ENCODE measurements around the gene AQP6.

GRCh38 chr12:49929581-49929980 is 43.2 kb upstream of the AQP6 start:
- TF ChIP-seq, protein P1, sequence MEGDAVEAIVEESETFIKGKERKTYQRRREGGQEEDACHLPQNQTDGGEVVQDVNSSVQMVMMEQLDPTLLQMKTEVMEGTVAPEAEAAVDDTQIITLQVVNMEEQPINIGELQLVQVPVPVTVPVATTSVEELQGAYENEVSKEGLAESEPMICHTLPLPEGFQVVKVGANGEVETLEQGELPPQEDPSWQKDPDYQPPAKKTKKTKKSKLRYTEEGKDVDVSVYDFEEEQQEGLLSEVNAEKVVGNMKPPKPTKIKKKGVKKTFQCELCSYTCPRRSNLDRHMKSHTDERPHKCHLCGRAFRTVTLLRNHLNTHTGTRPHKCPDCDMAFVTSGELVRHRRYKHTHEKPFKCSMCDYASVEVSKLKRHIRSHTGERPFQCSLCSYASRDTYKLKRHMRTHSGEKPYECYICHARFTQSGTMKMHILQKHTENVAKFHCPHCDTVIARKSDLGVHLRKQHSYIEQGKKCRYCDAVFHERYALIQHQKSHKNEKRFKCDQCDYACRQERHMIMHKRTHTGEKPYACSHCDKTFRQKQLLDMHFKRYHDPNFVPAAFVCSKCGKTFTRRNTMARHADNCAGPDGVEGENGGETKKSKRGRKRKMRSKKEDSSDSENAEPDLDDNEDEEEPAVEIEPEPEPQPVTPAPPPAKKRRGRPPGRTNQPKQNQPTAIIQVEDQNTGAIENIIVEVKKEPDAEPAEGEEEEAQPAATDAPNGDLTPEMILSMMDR (conservative IDR thresholded peaks at IDR 0.05; ENCODE audit: low read length): no peak
- TF ChIP-seq EZH2phosphoT487 (IDR thresholded peaks at IDR 0.05; ENCODE audit: borderline replicate concordance, low read depth, low read length): no peak

Data from OCI-LY7 (cell line).